Stimulated activated CD8-positive, alpha-beta memory T cell treated with anti-CD3 and anti-CD28 coated beads, Interleukin-4, amount 100 ng/mL, for 4 hours (primary cell): ENCODE data around the gene PCDHGB4.
"Not testable (repeated sequence)": the region's sequence is repeated elsewhere in the genome, so short reads cannot be mapped to it uniquely, and the experiment has no call there.

Experiments
- DNase-seq, 2 donors: peaks; one replicate each; pipeline ENCODE4 v3.0.0-alpha.2; 2020; ENCODE audit warnings: low read depth in 2 of 2, low spot score in 1 of 2

The PCDHGB4 gene

GRCh38 chr5:141387557-141388311 is at the start of gene PCDHGB4:
TSS of gene PCDHGB4 (plus strand) at chr5:141387698. CDS start at chr5:141387885, 187 bp downstream.
- not testable (repeated sequence) for DNase-seq

- no peak for DNase-seq
Observed at GRCh38 chr5:141338538-141339306, 48.8 kb upstream of the PCDHGB4 start, which contains the start of gene PCDHGA2. TSS of gene PCDHGA2 (plus strand) at chr5:141338760.

- not testable (repeated sequence) for DNase-seq
Observed at GRCh38 chr5:141340781-141341354, 46.6 kb upstream of the PCDHGB4 start.

GRCh38 chr5:141342773-141343172 is 44.7 kb upstream of the PCDHGB4 start:
- no peak for DNase-seq

GRCh38 chr5:141343242-141343952 is 44.1 kb upstream of the PCDHGB4 start, which contains the start of gene PCDHGA3:
TSS of gene PCDHGA3 (plus strand) at chr5:141343829. CDS start at chr5:141344034, 205 bp downstream.
- DNase-seq: no peak

GRCh38 chr5:141343953-141344463 is 43.5 kb upstream of the PCDHGB4 start:
- DNase-seq: no peak

GRCh38 chr5:141345327-141345726 is 42.2 kb upstream of the PCDHGB4 start:
- no peak for DNase-seq

GRCh38 chr5:141346017-141346416 is 41.5 kb upstream of the PCDHGB4 start:
- DNase-seq: not testable (repeated sequence)

GRCh38 chr5:141349917-141350619 is 37.4 kb upstream of the PCDHGB4 start, which contains the start of gene PCDHGB1:
TSS of gene PCDHGB1 (plus strand) at chr5:141350099. CDS start at chr5:141350261, 162 bp downstream.
- no peak for DNase-seq

GRCh38 chr5:141351591-141351990 is 35.9 kb upstream of the PCDHGB4 start:
- DNase-seq: no peak

- no peak for DNase-seq
Observed at GRCh38 chr5:141354900-141355469, 32.5 kb upstream of the PCDHGB4 start, which contains the start of gene PCDHGA4. TSS of gene PCDHGA4 (plus strand) at chr5:141355021. CDS start at chr5:141355108, 87 bp downstream.

GRCh38 chr5:141355641-141356040 is 31.9 kb upstream of the PCDHGB4 start:
- no peak for DNase-seq

GRCh38 chr5:141356133-141356532 is 31.4 kb upstream of the PCDHGB4 start:
- no peak for DNase-seq

- no peak for DNase-seq
Observed at GRCh38 chr5:141356950-141357349, 30.5 kb upstream of the PCDHGB4 start.

GRCh38 chr5:141359790-141360426 is 27.6 kb upstream of the PCDHGB4 start, which contains the start of gene PCDHGB2:
TSS of gene PCDHGB2 (plus strand) at chr5:141359994. CDS start at chr5:141360136, 142 bp downstream.
- no peak for DNase-seq

- DNase-seq: no peak
Observed at GRCh38 chr5:141360685-141361084, 26.8 kb upstream of the PCDHGB4 start.

- no peak for DNase-seq
Observed at GRCh38 chr5:141362719-141363118, 24.8 kb upstream of the PCDHGB4 start.

- no peak for DNase-seq
Observed at GRCh38 chr5:141363952-141364660, 23.4 kb upstream of the PCDHGB4 start, which contains the start of gene PCDHGA5. TSS of gene PCDHGA5 (plus strand) at chr5:141364162. CDS start at chr5:141364331, 169 bp downstream.
